Smooth muscle cell (in vitro differentiated cells): ENCODE data around the gene IGF2BP3. TPM values are rescaled to one million over a fixed set of nuclear protein-coding genes. Genes with fewer than 3 reads are reported as not detected.

Experiments used
- DNase-seq: peaks from one replicate; lab custom pipeline; 2025; ENCODE audit not compliant: unreplicated experiment; lab: John Stamatoyannopoulos, UW
- H2AFZ ChIP-seq: fragments of 200-600 bp; sonication (generic); 2 replicates; pipeline ENCODE4 v1.6.0; 2016; ENCODE audit warnings: antibody characterized with exemption, low read depth, mild to moderate bottlenecking
- H3F3A ChIP-seq: fragments of 200-600 bp; sonication (generic); 2 replicates; pipeline ENCODE4 v1.6.0; 2017; ENCODE audit warnings: antibody characterized with exemption, low read depth
- H3K27ac ChIP-seq: fragments of 200-600 bp; sonication (generic); 2 replicates; pipeline ENCODE4 v1.5.1; 2016; ENCODE audit warnings: low read depth, mild to moderate bottlenecking
- H3K27me3 ChIP-seq: fragments of 200-600 bp; sonication (generic); 2 replicates; pipeline ENCODE4 v1.6.1; 2016; ENCODE audit warnings: low read depth, mild to moderate bottlenecking
- H3K36me3 ChIP-seq: fragments of 200-600 bp; sonication (generic); 2 replicates; pipeline ENCODE4 v1.5.1; 2016; ENCODE audit warnings: low read depth
- H3K4me1 ChIP-seq: fragments of 200-600 bp; sonication (generic); 2 replicates; pipeline ENCODE4 v1.5.1; 2016; ENCODE audit warnings: low read depth
- H3K4me2 ChIP-seq: fragments of 200-600 bp; sonication (generic); 2 replicates; pipeline ENCODE4 v1.6.0; 2016; ENCODE audit warnings: mild to moderate bottlenecking
- H3K4me3 ChIP-seq: fragments of 200-600 bp; sonication (generic); 2 replicates; pipeline ENCODE4 v1.5.1; 2016; ENCODE audit warnings: mild to moderate bottlenecking
- H3K79me2 ChIP-seq: fragments of 200-600 bp; sonication (generic); 2 replicates; pipeline ENCODE4 v1.6.0; 2016; ENCODE audit warnings: low read depth, mild to moderate bottlenecking
- H3K9ac ChIP-seq: fragments of 200-600 bp; sonication (generic); 2 replicates; pipeline ENCODE4 v1.6.0; 2016; ENCODE audit warnings: low read depth
- H3K9me3 ChIP-seq: fragments of 200-600 bp; sonication (generic); replicated peaks from 2 replicates; pipeline ENCODE4 v1.5.1; 2016; ENCODE audit warnings: low read depth
- H4K20me1 ChIP-seq: fragments of 200-600 bp; sonication (generic); 2 replicates; pipeline ENCODE4 v1.6.0; 2016; ENCODE audit warnings: low read depth
- WGBS: methylation state at CpG from one replicate; pipeline ENCODE4 v1.1.7; 2016; ENCODE audit warnings: low lambda C conversion rate; 5-methylcytosine and 5-hydroxymethylcytosine counted together
- polyA plus RNA-seq: library from polyadenylated mRNA; unstranded; fragments of >200 nt; fragmentation: Nextera tagmentation; extraction: Ambion mirVana; gene quantifications from 2 replicates; pipeline ENCODE4 v1.2.1, GENCODE V29; 2016
- total RNA-seq: library from RNA; depleted of rRNA; stranded (reverse); fragments of >200 nt; gene quantifications from 2 replicates; pipeline ENCODE4 v1.2.3, GENCODE V29; 2014
- TF ChIP-seq, protein P1 (sequence below): fragments of 200-600 bp; sonication (generic); IDR thresholded peaks from 2 replicates; pipeline ENCODE4 v1.5.1; 2017; ENCODE audit warnings: borderline replicate concordance, mild to moderate bottlenecking, antibody characterized with exemption; ENCODE audit not compliant: insufficient read depth, poor library complexity, severe bottlenecking

Gene IGF2BP3
- total and polyA plus RNA-seq, 2 experiments from 2014 or later, result 7.9 to 35.2 TPM

DNA sequence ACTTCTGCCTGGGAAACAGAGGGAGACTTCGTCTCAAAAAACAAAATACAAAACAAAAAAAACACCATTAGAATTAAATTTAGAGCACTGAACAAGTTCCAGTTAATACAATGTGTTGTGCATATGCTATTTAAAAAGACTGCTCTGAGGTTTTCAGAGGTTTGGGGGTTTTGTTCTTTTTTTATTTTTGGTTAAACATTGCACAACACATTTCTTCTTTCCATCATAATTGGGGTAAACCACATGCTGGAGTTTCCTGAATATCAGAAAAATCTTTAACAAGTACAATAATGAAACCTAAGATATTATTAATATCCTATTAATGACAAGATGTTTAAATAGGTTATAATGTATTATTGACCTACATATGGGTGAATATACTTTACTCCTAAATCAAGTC is 26.3 kb downstream of the IGF2BP3 start:
- Histone ChIP-seq H3K4me3 (no peak overlapping the region), H3K27me3 (no peaks in the 10 kb centered on the region), H3K4me1 (no peaks in the 10 kb centered on the region), H3K36me3 (no peaks in the 10 kb centered on the region), H3K4me2 (no peak overlapping the region), H4K20me1 (peaks cover 61% of the 10 kb centered on the region), H3K27ac (no peak overlapping the region), H2AFZ (no peak overlapping the region), H3F3A (no peaks in the 10 kb centered on the region), H3K9ac (no peak overlapping the region), H3K9me3 (no peaks in the 10 kb centered on the region), H3K79me2 (peaks cover 93% of the 10 kb centered on the region)
- no peak for DNase-seq
- TF ChIP-seq, protein P1, sequence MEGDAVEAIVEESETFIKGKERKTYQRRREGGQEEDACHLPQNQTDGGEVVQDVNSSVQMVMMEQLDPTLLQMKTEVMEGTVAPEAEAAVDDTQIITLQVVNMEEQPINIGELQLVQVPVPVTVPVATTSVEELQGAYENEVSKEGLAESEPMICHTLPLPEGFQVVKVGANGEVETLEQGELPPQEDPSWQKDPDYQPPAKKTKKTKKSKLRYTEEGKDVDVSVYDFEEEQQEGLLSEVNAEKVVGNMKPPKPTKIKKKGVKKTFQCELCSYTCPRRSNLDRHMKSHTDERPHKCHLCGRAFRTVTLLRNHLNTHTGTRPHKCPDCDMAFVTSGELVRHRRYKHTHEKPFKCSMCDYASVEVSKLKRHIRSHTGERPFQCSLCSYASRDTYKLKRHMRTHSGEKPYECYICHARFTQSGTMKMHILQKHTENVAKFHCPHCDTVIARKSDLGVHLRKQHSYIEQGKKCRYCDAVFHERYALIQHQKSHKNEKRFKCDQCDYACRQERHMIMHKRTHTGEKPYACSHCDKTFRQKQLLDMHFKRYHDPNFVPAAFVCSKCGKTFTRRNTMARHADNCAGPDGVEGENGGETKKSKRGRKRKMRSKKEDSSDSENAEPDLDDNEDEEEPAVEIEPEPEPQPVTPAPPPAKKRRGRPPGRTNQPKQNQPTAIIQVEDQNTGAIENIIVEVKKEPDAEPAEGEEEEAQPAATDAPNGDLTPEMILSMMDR, result no peak
- 86% methylated on average over 1 of the region's 1 CpG for WGBS

DNA sequence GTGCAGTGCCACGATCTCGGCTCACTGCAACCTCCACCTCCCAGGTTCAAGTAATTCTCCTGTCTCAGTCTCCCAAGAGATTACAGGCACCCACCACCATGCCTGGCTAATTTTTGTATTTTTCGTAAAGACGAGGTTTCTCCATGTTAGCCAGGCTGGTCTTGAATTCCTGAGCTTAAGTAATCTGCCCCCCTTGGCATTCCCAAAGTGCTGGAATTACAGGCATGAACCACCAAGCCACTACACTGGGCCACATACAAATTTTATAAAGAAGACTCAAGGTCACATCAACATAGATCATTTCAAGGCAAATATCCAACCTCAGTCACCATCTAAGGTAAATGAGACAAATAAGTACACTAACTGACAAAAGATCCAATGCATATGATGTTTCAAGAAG is 32.1 kb downstream of the IGF2BP3 start:
- Histone ChIP-seq H3K4me1 (no peaks in the 10 kb centered on the region), H3K36me3 (no peaks in the 10 kb centered on the region), H3K9ac (no peak overlapping the region), H3F3A (no peaks in the 10 kb centered on the region), H2AFZ (no peak overlapping the region), H3K4me2 (no peak overlapping the region), H4K20me1 (peaks cover 10% of the 10 kb centered on the region), H3K27me3 (no peaks in the 10 kb centered on the region), H3K27ac (no peak overlapping the region), H3K4me3 (no peak overlapping the region), H3K9me3 (no peaks in the 10 kb centered on the region), H3K79me2 (peaks cover 94% of the 10 kb centered on the region)
- DNase-seq, result no peak
- TF ChIP-seq, protein P1, result no peak
- WGBS, result 73% methylated on average over 4 of the region's 4 CpGs

DNA sequence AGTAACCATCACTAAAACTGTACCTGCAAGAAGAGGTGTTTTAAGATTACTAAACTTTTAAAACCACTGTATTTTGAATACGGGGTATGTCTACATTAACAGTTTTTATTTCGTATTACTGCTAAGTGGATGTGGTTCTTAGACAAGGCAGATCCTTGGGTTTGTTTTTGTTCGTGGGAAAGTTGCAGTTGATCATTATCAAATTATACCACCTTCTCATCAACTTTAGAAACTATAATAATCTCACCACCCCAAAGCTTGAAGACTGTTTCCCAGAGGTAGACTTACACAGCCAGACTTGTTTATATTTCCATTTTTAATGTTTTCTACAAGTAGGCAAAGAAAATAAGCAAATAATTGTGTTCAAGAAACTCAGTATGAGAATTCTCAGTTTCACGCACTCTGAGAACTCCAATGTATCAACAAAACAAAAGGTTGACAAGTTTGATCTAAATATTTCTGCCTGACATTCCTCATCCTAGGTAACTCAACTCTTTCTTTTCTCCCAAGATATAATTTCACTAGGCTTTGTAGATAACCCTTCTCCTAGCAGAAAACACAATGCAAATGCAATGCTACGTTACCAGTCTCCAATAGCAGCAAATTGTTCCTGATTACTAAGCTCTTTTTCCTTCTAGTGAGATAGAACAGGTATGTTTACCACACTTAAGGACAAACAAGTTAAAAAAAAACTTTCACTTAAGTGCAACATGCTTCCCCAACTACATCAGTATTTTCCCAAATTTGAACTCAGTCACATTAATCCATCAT is 36.0 kb downstream of the IGF2BP3 start:
- Histone ChIP-seq H3K4me3 (no peak overlapping the region), H3K9me3 (no peaks in the 10 kb centered on the region), H3K27ac (no peak overlapping the region), H4K20me1 (no peaks in the 10 kb centered on the region), H3K79me2 (peaks cover 75% of the 10 kb centered on the region), H3F3A (peaks cover 6% of the 10 kb centered on the region), H3K4me2 (no peak overlapping the region), H3K27me3 (no peaks in the 10 kb centered on the region), H2AFZ (no peak overlapping the region), H3K36me3 (no peaks in the 10 kb centered on the region), H3K4me1 (peaks cover 17% of the 10 kb centered on the region), H3K9ac (no peak overlapping the region)
- TF ChIP-seq, protein P1, result no peak
- no peak for DNase-seq
- 89% methylated on average over 5 of the region's 5 CpGs for WGBS
